GM23338 (cell line): ENCODE results near the gene AIRE. TPM values are rescaled to one million over a fixed set of nuclear protein-coding genes. Genes with fewer than 3 reads are reported as not detected.

Experiments
- ATAC-seq: fragments of 200-7000 bp; cut with Tn5 transposase; 3 replicates; pipeline ENCODE4 v1.9.1; 2020
- DNase-seq: peaks from one replicate; pipeline ENCODE4 v3.0.0-alpha.2; 2015; ENCODE audit warnings: low spot score
- H2AFZ ChIP-seq: fragments of 200-600 bp; sonication (generic); 2 replicates; pipeline ENCODE4 v1.8.0; 2016; ENCODE audit warnings: antibody characterized with exemption, mild to moderate bottlenecking, moderate library complexity
- H3F3A ChIP-seq: fragments of 200-600 bp; sonication (generic); replicated peaks from 2 replicates; pipeline ENCODE4 v1.8.0; 2017; ENCODE audit warnings: antibody characterized with exemption, mixed run types, low read depth
- H3K27ac ChIP-seq: fragments of 200-600 bp; sonication (generic); 2 replicates; pipeline ENCODE4 v1.6.1; 2016; ENCODE audit warnings: low read depth
- H3K27me3 ChIP-seq: fragments of 200-600 bp; sonication (generic); 2 replicates; pipeline ENCODE4 v1.8.0; 2016; ENCODE audit warnings: mild to moderate bottlenecking, mixed run types, moderate library complexity; ENCODE audit not compliant: insufficient read depth
- H3K36me3 ChIP-seq: fragments of 200-600 bp; sonication (generic); 2 replicates; pipeline ENCODE4 v1.8.0; 2016; ENCODE audit warnings: mild to moderate bottlenecking; ENCODE audit not compliant: insufficient read depth
- H3K4me1 ChIP-seq: fragments of 200-600 bp; sonication (generic); 2 replicates; pipeline ENCODE4 v1.8.0; 2016; ENCODE audit warnings: mild to moderate bottlenecking, moderate library complexity; ENCODE audit not compliant: insufficient read depth
- H3K4me2 ChIP-seq: fragments of 200-600 bp; sonication (generic); 2 replicates; pipeline ENCODE4 v1.7.1; 2017; ENCODE audit warnings: mixed run types
- H3K4me3 ChIP-seq: fragments of 200-600 bp; sonication (generic); 2 replicates; pipeline ENCODE4 v1.6.1; 2016; ENCODE audit warnings: mixed run types
- H3K79me2 ChIP-seq: fragments of 200-600 bp; sonication (generic); replicated peaks from 2 replicates; pipeline ENCODE4 v1.8.0; 2017; ENCODE audit warnings: mild to moderate bottlenecking; ENCODE audit not compliant: insufficient read depth
- H3K9me2 ChIP-seq: fragments of 200-600 bp; sonication (generic); 2 replicates; pipeline ENCODE4 v1.8.0; 2017; ENCODE audit not compliant: insufficient read depth
- H4K20me1 ChIP-seq: fragments of 200-600 bp; sonication (generic); replicated peaks from 2 replicates; pipeline ENCODE4 v1.8.0; 2017; ENCODE audit warnings: mild to moderate bottlenecking; ENCODE audit not compliant: insufficient read depth
- H3K27ac Mint-ChIP-seq: 2 replicates; pipeline ENCODE4 v1.8.0; 2020; ENCODE audit warnings: inconsistent platforms, mild to moderate bottlenecking, moderate library complexity, mixed read lengths
- H3K27me3 Mint-ChIP-seq: 3 replicates; pipeline ENCODE4 v1.8.0; 2022; ENCODE audit warnings: low read depth, mild to moderate bottlenecking, moderate library complexity, mixed read lengths, inconsistent platforms; ENCODE audit not compliant: insufficient read depth, poor library complexity
- H3K36me3 Mint-ChIP-seq: 3 replicates; pipeline ENCODE4 v1.8.0; 2021; ENCODE audit warnings: low read depth, mild to moderate bottlenecking, inconsistent platforms, moderate library complexity, mixed read lengths
- H3K4me1 Mint-ChIP-seq: 3 replicates; pipeline ENCODE4 v1.8.0; 2020; ENCODE audit warnings: mild to moderate bottlenecking, inconsistent platforms, mixed read lengths
- H3K4me3 Mint-ChIP-seq: 3 replicates; pipeline ENCODE4 v1.8.0; 2021; ENCODE audit warnings: moderate library complexity, mild to moderate bottlenecking, inconsistent platforms, mixed read lengths
- H3K9me3 Mint-ChIP-seq: 3 replicates; pipeline ENCODE4 v1.8.0; 2020; ENCODE audit warnings: moderate library complexity, mild to moderate bottlenecking, inconsistent platforms, mixed read lengths
- CREB1 ChIP-seq: fragments of 250-450 bp; sonication (Bioruptor Pico); IDR thresholded peaks from 2 replicates; pipeline ENCODE4 v1.5.0; 2020; ENCODE audit warnings: low read depth, mild to moderate bottlenecking, moderate library complexity
- ETS1 ChIP-seq: IDR thresholded peaks from 2 replicates; pipeline ENCODE4 v1.6.1; 2016; ENCODE audit warnings: antibody characterized with exemption
- EZH2 ChIP-seq: fragments of 200-600 bp; sonication (generic); IDR thresholded peaks from one replicate; pipeline ENCODE4 v1.8.0; 2017; ENCODE audit warnings: antibody characterized with exemption, mild to moderate bottlenecking, low read depth; ENCODE audit not compliant: unreplicated experiment
- EZH2phosphoT487 ChIP-seq: fragments of 200-600 bp; sonication (generic); IDR thresholded peaks from one replicate; pipeline ENCODE4 v1.8.1; 2018; ENCODE audit warnings: antibody characterized with exemption; ENCODE audit not compliant: unreplicated experiment
- JUNB ChIP-seq: IDR thresholded peaks from one replicate; pipeline ENCODE4 v1.6.1; 2016; ENCODE audit warnings: antibody characterized with exemption; ENCODE audit not compliant: unreplicated experiment
- NANOG ChIP-seq: IDR thresholded peaks from 2 replicates; pipeline ENCODE4 v1.6.1; 2016; ENCODE audit warnings: antibody characterized with exemption, borderline replicate concordance
- POLR2AphosphoS5 ChIP-seq: IDR thresholded peaks from 2 replicates; pipeline ENCODE4 v1.6.1; 2016; ENCODE audit warnings: antibody characterized with exemption, low read depth
- STAT1 ChIP-seq: IDR thresholded peaks from one replicate; pipeline ENCODE4 v1.6.1; 2016; ENCODE audit warnings: antibody characterized with exemption; ENCODE audit not compliant: unreplicated experiment
- ZNF114 ChIP-seq: fragments of 250-450 bp; sonication (Bioruptor Pico); IDR thresholded peaks from 2 replicates; pipeline ENCODE4 v1.5.0; 2020; ENCODE audit warnings: mild to moderate bottlenecking, moderate library complexity
- ZNF331 ChIP-seq: fragments of 250-450 bp; sonication (Bioruptor Pico); IDR thresholded peaks from 2 replicates; pipeline ENCODE4 v1.5.0; 2020; ENCODE audit warnings: low read depth, mild to moderate bottlenecking, moderate library complexity
- polyA plus RNA-seq: library from polyadenylated mRNA; unstranded; fragments of >200 nt; fragmentation: Nextera tagmentation; extraction: Ambion mirVana; gene quantifications from 2 replicates; pipeline ENCODE4 v1.2.1, GENCODE V29; 2016
- total RNA-seq: library from RNA; depleted of rRNA; stranded (reverse); fragments of >200 nt; shearing (Covaris generic); gene quantifications from 2 replicates; pipeline ENCODE4 v1.2.3, GENCODE V29; 2014
- TF ChIP-seq, protein P1 (sequence below), 2 experiments: fragments of 200-600 bp in 1 of 2; sonication (generic) in 1 of 2; conservative IDR thresholded peaks; 2 replicates each; pipeline versions ENCODE4 v1.5.1 to v1.6.1; 2016 to 2017; ENCODE audit warnings: antibody characterized with exemption in 2 of 2, low read depth in 2 of 2, mild to moderate bottlenecking in 2 of 2, moderate library complexity in 1 of 2
- TF ChIP-seq, protein P2 (sequence below): IDR thresholded peaks from one replicate; pipeline ENCODE4 v1.6.1; 2018; ENCODE audit warnings: antibody characterized with exemption; ENCODE audit not compliant: unreplicated experiment

The AIRE gene
- total and polyA plus RNA-seq, 2 experiments from 2014 or later = 0.10 TPM; not detected in 1

- Histone ChIP-seq H4K20me1 (no peaks in the 10 kb centered on the region), H3K27ac (no peak overlapping the region), H3K9me2 (no peaks in the 10 kb centered on the region), H3K4me1 (no peaks in the 10 kb centered on the region), H3K4me3 (no peak overlapping the region), H2AFZ (no peak overlapping the region), H3K79me2 (no peaks in the 10 kb centered on the region), H3F3A (no peaks in the 10 kb centered on the region), H3K36me3 (no peaks in the 10 kb centered on the region), H3K4me2 (no peak overlapping the region), H3K27me3 (no peaks in the 10 kb centered on the region)
- ATAC-seq = no peak
- no peak for DNase-seq
- Mint-ChIP-seq H3K27ac (no peak overlapping the region), H3K27me3 (peaks cover 1% of the 10 kb centered on the region), H3K4me3 (no peak overlapping the region), H3K9me3 (no peaks in the 10 kb centered on the region), H3K4me1 (no peaks in the 10 kb centered on the region), H3K36me3 (no peaks in the 10 kb centered on the region; the same call in 2 of the 3 replicates)
- no peak for TF ChIP-seq EZH2phosphoT487
- TF ChIP-seq JUNB = no peak
- TF ChIP-seq ZNF114 (CRISPR knock-in tag) = no peak
- TF ChIP-seq, protein P1, sequence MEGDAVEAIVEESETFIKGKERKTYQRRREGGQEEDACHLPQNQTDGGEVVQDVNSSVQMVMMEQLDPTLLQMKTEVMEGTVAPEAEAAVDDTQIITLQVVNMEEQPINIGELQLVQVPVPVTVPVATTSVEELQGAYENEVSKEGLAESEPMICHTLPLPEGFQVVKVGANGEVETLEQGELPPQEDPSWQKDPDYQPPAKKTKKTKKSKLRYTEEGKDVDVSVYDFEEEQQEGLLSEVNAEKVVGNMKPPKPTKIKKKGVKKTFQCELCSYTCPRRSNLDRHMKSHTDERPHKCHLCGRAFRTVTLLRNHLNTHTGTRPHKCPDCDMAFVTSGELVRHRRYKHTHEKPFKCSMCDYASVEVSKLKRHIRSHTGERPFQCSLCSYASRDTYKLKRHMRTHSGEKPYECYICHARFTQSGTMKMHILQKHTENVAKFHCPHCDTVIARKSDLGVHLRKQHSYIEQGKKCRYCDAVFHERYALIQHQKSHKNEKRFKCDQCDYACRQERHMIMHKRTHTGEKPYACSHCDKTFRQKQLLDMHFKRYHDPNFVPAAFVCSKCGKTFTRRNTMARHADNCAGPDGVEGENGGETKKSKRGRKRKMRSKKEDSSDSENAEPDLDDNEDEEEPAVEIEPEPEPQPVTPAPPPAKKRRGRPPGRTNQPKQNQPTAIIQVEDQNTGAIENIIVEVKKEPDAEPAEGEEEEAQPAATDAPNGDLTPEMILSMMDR (conservative IDR thresholded peaks at IDR 0.05; ENCODE audit: low read depth in 2 of 2) = no peak
- no peak for TF ChIP-seq ETS1
- TF ChIP-seq POLR2AphosphoS5 = no peak
These were observed 31.6 kb downstream of the AIRE start for GRCh38 chr21:44317241-44317782.

- Histone ChIP-seq H3K36me3 (no peaks in the 10 kb centered on the region), H3K9me2 (no peaks in the 10 kb centered on the region), H3K4me2 (no peak overlapping the region), H4K20me1 (no peaks in the 10 kb centered on the region), H3F3A (no peaks in the 10 kb centered on the region), H3K79me2 (no peaks in the 10 kb centered on the region), H3K4me3 (no peak overlapping the region), H3K4me1 (no peaks in the 10 kb centered on the region), H3K27me3 (no peaks in the 10 kb centered on the region), H3K27ac (no peak overlapping the region), H2AFZ (no peak overlapping the region)
- peaks cover 4% of the 10 kb centered on the region for H3K27me3 Mint-ChIP-seq
- no peaks in the 10 kb centered on the region for H3K4me1 Mint-ChIP-seq
- DNase-seq (no peak), ATAC-seq (no peak)
- H3K9me3 Mint-ChIP-seq = no peaks in the 10 kb centered on the region
- H3K4me3 Mint-ChIP-seq = no peak overlapping the region
- no peak overlapping the region for H3K27ac Mint-ChIP-seq
- no peaks in the 10 kb centered on the region; the same call in 1 of the 3 replicates for H3K36me3 Mint-ChIP-seq
- TF ChIP-seq ETS1 (no peak), ZNF331 (CRISPR knock-in tag) (no peak), NANOG (no peak), POLR2AphosphoS5 (no peak), STAT1 (no peak), EZH2 (no peak), ZNF114 (CRISPR knock-in tag) (no peak), CREB1 (CRISPR knock-in tag) (no peak), JUNB (no peak)
- TF ChIP-seq, protein P2, sequence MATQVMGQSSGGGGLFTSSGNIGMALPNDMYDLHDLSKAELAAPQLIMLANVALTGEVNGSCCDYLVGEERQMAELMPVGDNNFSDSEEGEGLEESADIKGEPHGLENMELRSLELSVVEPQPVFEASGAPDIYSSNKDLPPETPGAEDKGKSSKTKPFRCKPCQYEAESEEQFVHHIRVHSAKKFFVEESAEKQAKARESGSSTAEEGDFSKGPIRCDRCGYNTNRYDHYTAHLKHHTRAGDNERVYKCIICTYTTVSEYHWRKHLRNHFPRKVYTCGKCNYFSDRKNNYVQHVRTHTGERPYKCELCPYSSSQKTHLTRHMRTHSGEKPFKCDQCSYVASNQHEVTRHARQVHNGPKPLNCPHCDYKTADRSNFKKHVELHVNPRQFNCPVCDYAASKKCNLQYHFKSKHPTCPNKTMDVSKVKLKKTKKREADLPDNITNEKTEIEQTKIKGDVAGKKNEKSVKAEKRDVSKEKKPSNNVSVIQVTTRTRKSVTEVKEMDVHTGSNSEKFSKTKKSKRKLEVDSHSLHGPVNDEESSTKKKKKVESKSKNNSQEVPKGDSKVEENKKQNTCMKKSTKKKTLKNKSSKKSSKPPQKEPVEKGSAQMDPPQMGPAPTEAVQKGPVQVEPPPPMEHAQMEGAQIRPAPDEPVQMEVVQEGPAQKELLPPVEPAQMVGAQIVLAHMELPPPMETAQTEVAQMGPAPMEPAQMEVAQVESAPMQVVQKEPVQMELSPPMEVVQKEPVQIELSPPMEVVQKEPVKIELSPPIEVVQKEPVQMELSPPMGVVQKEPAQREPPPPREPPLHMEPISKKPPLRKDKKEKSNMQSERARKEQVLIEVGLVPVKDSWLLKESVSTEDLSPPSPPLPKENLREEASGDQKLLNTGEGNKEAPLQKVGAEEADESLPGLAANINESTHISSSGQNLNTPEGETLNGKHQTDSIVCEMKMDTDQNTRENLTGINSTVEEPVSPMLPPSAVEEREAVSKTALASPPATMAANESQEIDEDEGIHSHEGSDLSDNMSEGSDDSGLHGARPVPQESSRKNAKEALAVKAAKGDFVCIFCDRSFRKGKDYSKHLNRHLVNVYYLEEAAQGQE = no peak
- TF ChIP-seq, protein P1 (conservative IDR thresholded peaks at IDR 0.05; ENCODE audit: low read depth in 2 of 2) = no peak
These were observed 32.2 kb downstream of the AIRE start for GRCh38 chr21:44317871-44318270.
